HepG2 (cell line): ENCODE results near the gene COPZ1.

Source experiments
- BRD4 ChIP-seq: sonication (generic); formaldehyde crosslinking; IDR thresholded peaks from 2 replicates; pipeline ENCODE4 v1.4.0; 2020; ENCODE audit warnings: missing genetic modification reagents
- TF ChIP-seq, protein P1 (sequence below): sonication (generic); formaldehyde crosslinking; IDR thresholded peaks from 2 replicates; pipeline ENCODE4 v1.4.0; 2020; ENCODE audit warnings: missing genetic modification reagents, borderline replicate concordance
- TF ChIP-seq, protein P2 (sequence below): sonication (generic); formaldehyde crosslinking; IDR thresholded peaks from 2 replicates; pipeline ENCODE4 v1.4.0; 2020; ENCODE audit warnings: missing genetic modification reagents; ENCODE audit errors: not compliant biosample characterization

DNA sequence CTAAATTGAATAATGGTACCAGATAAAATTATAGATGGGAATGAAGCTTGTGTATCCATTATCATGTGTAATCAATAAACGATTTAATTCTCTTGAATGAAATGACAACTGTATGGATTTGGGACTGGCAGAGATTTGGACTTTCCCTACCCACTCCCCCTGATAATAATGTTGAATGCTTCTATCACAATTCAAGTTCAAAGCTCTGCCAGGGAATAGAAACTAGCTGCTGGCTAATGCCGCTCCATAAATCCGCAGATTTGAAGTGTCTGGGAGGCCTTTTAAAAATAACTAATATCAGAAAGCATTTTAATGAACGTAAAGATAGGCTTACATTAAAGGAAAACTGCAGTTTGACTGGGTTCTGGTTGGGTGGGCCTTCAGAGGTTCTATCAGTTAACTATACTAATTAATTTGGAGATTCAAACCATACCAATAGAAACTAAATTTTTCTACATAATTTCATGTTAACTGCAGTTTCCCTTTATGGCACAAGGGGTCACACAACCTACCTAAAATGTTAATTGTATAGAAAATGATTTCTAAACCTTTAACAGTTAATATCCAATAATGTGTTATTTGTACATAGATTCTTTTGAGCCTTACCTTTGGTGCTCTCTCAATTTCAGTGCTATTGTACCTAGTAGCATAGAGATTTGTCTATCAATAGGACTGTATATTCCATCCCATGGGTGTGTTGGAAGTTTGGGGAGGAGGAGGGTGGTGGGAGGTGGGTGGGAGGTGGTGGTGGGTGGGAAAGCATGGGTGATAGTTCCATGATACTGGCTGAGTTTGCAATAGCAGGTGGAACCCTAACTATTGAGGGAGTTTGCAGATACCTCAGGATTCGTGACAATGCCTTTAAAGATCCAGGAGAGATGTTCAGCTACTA, 39.5 kb upstream of the COPZ1 start:
- TF ChIP-seq BRD4 (CRISPR knock-in tag) = no peak
- TF ChIP-seq, protein P1, sequence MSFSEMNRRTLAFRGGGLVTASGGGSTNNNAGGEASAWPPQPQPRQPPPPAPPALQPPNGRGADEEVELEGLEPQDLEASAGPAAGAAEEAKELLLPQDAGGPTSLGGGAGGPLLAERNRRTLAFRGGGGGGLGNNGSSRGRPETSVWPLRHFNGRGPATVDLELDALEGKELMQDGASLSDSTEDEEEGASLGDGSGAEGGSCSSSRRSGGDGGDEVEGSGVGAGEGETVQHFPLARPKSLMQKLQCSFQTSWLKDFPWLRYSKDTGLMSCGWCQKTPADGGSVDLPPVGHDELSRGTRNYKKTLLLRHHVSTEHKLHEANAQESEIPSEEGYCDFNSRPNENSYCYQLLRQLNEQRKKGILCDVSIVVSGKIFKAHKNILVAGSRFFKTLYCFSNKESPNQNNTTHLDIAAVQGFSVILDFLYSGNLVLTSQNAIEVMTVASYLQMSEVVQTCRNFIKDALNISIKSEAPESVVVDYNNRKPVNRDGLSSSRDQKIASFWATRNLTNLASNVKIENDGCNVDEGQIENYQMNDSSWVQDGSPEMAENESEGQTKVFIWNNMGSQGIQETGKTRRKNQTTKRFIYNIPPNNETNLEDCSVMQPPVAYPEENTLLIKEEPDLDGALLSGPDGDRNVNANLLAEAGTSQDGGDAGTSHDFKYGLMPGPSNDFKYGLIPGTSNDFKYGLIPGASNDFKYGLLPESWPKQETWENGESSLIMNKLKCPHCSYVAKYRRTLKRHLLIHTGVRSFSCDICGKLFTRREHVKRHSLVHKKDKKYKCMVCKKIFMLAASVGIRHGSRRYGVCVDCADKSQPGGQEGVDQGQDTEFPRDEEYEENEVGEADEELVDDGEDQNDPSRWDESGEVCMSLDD (CRISPR knock-in tag) = no peak
- TF ChIP-seq, protein P2, sequence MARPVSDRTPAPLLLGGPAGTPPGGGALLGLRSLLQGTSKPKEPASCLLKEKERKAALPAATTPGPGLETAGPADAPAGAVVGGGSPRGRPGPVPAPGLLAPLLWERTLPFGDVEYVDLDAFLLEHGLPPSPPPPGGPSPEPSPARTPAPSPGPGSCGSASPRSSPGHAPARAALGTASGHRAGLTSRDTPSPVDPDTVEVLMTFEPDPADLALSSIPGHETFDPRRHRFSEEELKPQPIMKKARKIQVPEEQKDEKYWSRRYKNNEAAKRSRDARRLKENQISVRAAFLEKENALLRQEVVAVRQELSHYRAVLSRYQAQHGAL = no peak
